DOHH2 (cell line): ENCODE data around the gene TSPAN32.

Experiments used
- H3F3A ChIP-seq: fragments of 200-600 bp; sonication (generic), shearing (Covaris generic); 2 replicates; pipeline ENCODE4 v1.6.0; 2016; ENCODE audit warnings: antibody characterized with exemption, mild to moderate bottlenecking; ENCODE audit not compliant: control insufficient read depth, insufficient read depth
- H3K27ac ChIP-seq: fragments of 200-600 bp; sonication (generic); 2 replicates; pipeline ENCODE4 v1.5.1; 2014; ENCODE audit warnings: low read depth, mild to moderate bottlenecking, low read length, moderate library complexity
- H3K27me3 ChIP-seq: fragments of 200-600 bp; sonication (generic); 2 replicates; pipeline ENCODE4 v1.6.1; 2014; ENCODE audit warnings: mild to moderate bottlenecking, low read length, mixed read lengths; ENCODE audit not compliant: control insufficient read depth
- H3K36me3 ChIP-seq: fragments of 200-600 bp; sonication (generic); 2 replicates; pipeline ENCODE4 v1.6.1; 2014; ENCODE audit warnings: mild to moderate bottlenecking, low read length, moderate library complexity, mixed read lengths; ENCODE audit not compliant: control insufficient read depth
- H3K4me1 ChIP-seq: fragments of 200-600 bp; sonication (generic); 2 replicates; pipeline ENCODE4 v1.6.1; 2014; ENCODE audit warnings: mild to moderate bottlenecking, low read length, mixed read lengths; ENCODE audit not compliant: control insufficient read depth
- H3K4me2 ChIP-seq: fragments of 200-600 bp; sonication (generic); 2 replicates; pipeline ENCODE4 v1.6.0; 2014; ENCODE audit warnings: mild to moderate bottlenecking, low read length, moderate library complexity
- H3K4me3 ChIP-seq: fragments of 200-600 bp; sonication (generic); 2 replicates; pipeline ENCODE4 v1.5.1; 2014; ENCODE audit warnings: mild to moderate bottlenecking, low read length, mixed read lengths
- H3K79me2 ChIP-seq: fragments of 200-600 bp; sonication (generic); 2 replicates; pipeline ENCODE4 v1.6.1; 2014; ENCODE audit warnings: mild to moderate bottlenecking, low read length, mixed read lengths; ENCODE audit not compliant: control insufficient read depth
- H3K9me2 ChIP-seq: fragments of 200-600 bp; sonication (generic); replicated peaks from 2 replicates; pipeline ENCODE4 v1.6.1; 2014; ENCODE audit warnings: mild to moderate bottlenecking, low read length, mixed read lengths; ENCODE audit not compliant: control insufficient read depth
- H3K9me3 ChIP-seq: fragments of 200-600 bp; sonication (generic); 2 replicates; pipeline ENCODE4 v1.6.1; 2014; ENCODE audit warnings: antibody characterized with exemption, low read length, mixed read lengths; ENCODE audit not compliant: control insufficient read depth, insufficient read depth
- H4K20me1 ChIP-seq: fragments of 200-600 bp; sonication (generic); 2 replicates; pipeline ENCODE4 v1.6.0; 2014; ENCODE audit warnings: low read depth, mild to moderate bottlenecking, antibody characterized with exemption, low read length, moderate library complexity; ENCODE audit not compliant: control insufficient read depth, insufficient read depth
- CTCF ChIP-seq: fragments of 200-600 bp; sonication (generic); IDR thresholded peaks from one replicate; pipeline ENCODE4 v1.5.1; 2014; ENCODE audit warnings: antibody characterized with exemption, mild to moderate bottlenecking, low read depth, low read length; ENCODE audit not compliant: poor library complexity, severe bottlenecking
- EZH2phosphoT487 ChIP-seq: fragments of 200-600 bp; sonication (generic); IDR thresholded peaks from 2 replicates; pipeline ENCODE4 v1.6.1; 2017; ENCODE audit warnings: borderline replicate concordance, mild to moderate bottlenecking, antibody characterized with exemption, low read length, moderate library complexity, mixed read lengths

The TSPAN32 gene

GRCh38 chr11:2296913-2297622, 4.7 kb upstream of the TSPAN32 start:
- Histone ChIP-seq H3K79me2 (no peaks in the 10 kb centered on the region), H3K9me3 (no peaks in the 10 kb centered on the region), H3K9me2 (no peaks in the 10 kb centered on the region), H4K20me1 (no peaks in the 10 kb centered on the region), H3K4me1 (peaks cover 19% of the 10 kb centered on the region), H3K27me3 (no peaks in the 10 kb centered on the region), H3K4me3 (no peak overlapping the region), H3F3A (no peaks in the 10 kb centered on the region), H3K36me3 (no peaks in the 10 kb centered on the region), H3K4me2 (no peak overlapping the region), H3K27ac (no peak overlapping the region)
- no peak for TF ChIP-seq CTCF
- TF ChIP-seq EZH2phosphoT487 = no peak

- H3K4me2 ChIP-seq = no peak overlapping the region
- H3K4me3 ChIP-seq = no peak overlapping the region
- H3K36me3 ChIP-seq = no peaks in the 10 kb centered on the region
- H4K20me1 ChIP-seq = no peaks in the 10 kb centered on the region
- TF ChIP-seq CTCF = no peak
- H3K9me3 ChIP-seq = no peaks in the 10 kb centered on the region
- no peak overlapping the region for H3K27ac ChIP-seq
- no peaks in the 10 kb centered on the region for H3K27me3 ChIP-seq
- H3F3A ChIP-seq = no peaks in the 10 kb centered on the region
- no peaks in the 10 kb centered on the region for H3K79me2 ChIP-seq
- peaks cover 24% of the 10 kb centered on the region for H3K4me1 ChIP-seq
- no peaks in the 10 kb centered on the region for H3K9me2 ChIP-seq
Measured at GRCh38 chr11:2297623-2298030, 4.2 kb upstream of the TSPAN32 start.

- Histone ChIP-seq H3F3A (no peaks in the 10 kb centered on the region), H3K4me1 (peaks cover 26% of the 10 kb centered on the region), H3K36me3 (no peaks in the 10 kb centered on the region), H3K27ac (no peak overlapping the region), H3K9me2 (no peaks in the 10 kb centered on the region), H3K79me2 (no peaks in the 10 kb centered on the region), H3K4me2 (no peak overlapping the region), H3K27me3 (no peaks in the 10 kb centered on the region), H4K20me1 (no peaks in the 10 kb centered on the region), H3K9me3 (no peaks in the 10 kb centered on the region), H3K4me3 (no peak overlapping the region)
- TF ChIP-seq CTCF (no peak), EZH2phosphoT487 (no peak)
Measured at GRCh38 chr11:2298131-2298794, 3.5 kb upstream of the TSPAN32 start.
